T47D (cell line): ENCODE results near the gene WDR93.
A peak's percentile ranks its signal among the peaks of the same experiment; 100 is the strongest.
"Not testable (repeated sequence)": the region's sequence is repeated elsewhere in the genome, so short reads cannot be mapped to it uniquely, and the experiment has no call there.

Source experiments
- DNase-seq, 2 experiments: peaks; one replicate each; pipeline versions ENCODE4 v3.0.0 to v3.0.0-alpha.2; 2011 to 2012; ENCODE audit warnings: low read depth in 1 of 2, low spot score in 1 of 2
- JUND ChIP-seq: IDR thresholded peaks from 2 replicates; pipeline ENCODE4 v1.6.1; 2012; ENCODE audit warnings: low read depth
- in situ Hi-C: cut with HindIII; loops from 2 replicates; pipeline ENCODE4 v1.10.0; 2016; ENCODE audit warnings: low sequenced_read_pairs, low pct_unique_long_range_greater_than_20kb

WDR93 gene

GRCh38 chr15:89776274-89777072 lies 85.9 kb downstream of the WDR93 start, which contains the start of gene MESP2:
Gene MESP2, plus strand, starts transcription at chr15:89776332. Its CDS starts 26 bp downstream, at chr15:89776358.
- peak in 1 of 2 experiments; percentile 68 for DNase-seq
- TF ChIP-seq JUND = no peak
- in situ Hi-C loops = no loop called here

GRCh38 chr15:89777073-89777751 lies 86.6 kb downstream of the WDR93 start:
- no peak for TF ChIP-seq JUND
- in situ Hi-C loops = no loop called here
- DNase-seq = no peak

DNA sequence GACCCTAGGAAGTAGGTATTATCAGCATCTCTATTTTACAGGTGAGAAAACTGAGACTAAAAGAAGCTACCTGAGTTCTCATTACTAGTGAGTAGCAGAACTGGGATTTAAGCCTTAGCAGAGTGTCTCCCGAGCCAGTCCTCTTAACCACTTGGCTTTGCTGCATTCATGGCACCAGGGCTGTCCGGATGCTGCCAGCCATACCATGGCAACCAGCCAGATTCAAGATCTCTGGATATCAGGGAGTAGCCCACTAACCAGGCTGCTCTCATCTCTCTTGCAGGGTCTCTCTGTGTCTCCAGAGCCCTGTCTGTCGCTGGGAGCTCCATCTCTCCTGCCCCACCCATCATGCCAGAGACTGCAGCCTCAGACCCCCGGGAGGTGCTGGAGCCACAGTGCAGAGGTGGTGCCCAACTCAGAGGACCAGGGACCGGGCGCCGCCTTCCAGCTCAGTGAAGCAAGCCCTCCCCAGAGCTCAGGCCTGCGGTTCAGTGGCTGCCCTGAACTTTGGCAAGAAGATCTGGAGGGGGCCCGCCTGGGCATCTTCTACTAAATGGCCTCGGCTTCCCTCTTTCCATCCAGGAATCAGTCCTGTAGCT lies 87.3 kb downstream of the WDR93 start:
- DNase-seq = no peak
- in situ Hi-C loops = no loop called here
- no peak for TF ChIP-seq JUND

DNA sequence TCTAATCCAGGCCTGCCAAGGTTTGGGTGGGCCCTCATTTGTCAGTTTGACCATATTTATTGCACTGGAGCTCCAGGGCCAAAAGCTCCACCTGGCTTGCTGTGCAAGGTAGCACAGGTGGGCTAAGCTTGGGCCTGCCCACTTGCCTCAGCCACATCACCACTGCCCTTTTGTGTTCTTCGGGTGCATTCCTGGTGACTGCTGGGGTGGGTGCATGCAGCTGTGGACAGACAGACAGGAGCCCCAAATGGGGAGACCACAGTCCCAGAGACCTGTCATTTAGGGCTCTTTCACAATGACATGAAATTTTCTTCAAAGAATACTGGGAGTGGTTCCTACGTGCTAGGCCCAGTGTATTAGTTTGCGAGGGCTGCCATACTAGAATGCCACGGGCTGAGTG lies 88.2 kb downstream of the WDR93 start:
- no peak for TF ChIP-seq JUND
- in situ Hi-C loops = no loop called here
- DNase-seq = no peak

DNA sequence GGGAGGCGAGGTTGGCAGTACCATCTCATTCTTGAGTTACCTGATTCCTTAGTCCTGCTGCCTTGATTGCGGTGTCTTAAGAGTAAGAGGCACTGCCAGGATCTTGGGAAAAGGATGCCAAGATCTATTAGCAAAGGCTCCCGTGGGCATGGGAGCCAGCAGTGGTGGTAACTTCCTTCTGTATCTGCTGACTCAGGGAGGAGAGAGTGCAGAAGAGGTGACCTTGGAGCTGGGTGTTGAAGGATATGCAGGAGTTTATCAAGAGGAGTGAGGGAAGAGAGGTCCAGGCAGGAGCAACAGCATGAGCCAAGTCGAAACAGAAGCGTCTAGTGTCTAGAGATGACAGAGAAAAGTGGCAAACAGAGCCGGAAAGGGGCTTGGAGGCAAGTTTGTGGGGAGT lies 90.0 kb downstream of the WDR93 start:
- no peak for DNase-seq
- TF ChIP-seq JUND = no peak
- in situ Hi-C loops = no loop called here

DNA sequence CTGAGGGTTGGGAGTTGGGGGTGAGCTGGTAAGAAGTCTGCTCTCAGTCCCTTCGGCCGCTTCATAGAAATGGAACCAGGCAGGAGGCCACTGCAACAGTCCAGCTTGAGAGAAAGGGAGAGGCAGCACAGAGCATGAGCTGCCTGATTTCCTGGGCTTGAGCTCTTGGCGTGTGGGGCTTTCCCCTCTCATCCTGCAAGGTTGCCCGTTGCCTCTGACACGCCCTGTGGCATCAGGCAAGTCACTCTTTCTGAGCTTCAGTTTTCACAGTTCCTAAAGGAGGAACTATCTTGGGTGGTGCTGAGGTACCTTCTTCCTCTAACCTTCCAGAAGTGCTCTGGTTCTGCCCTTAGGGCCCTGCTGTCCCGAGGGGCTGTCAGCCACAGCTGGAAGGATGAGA lies 90.4 kb downstream of the WDR93 start:
- no peak for TF ChIP-seq JUND
- in situ Hi-C loops = no loop called here
- no peak for DNase-seq

- in situ Hi-C loops = no loop called here
- no peak; the same call in 1 of the 2 replicates for TF ChIP-seq JUND
- peak in 1 of 2 experiments; percentile 94 for DNase-seq
Observed at GRCh38 chr15:89781891-89782618, 91.4 kb downstream of the WDR93 start.

- DNase-seq, in situ Hi-C loops: not testable (repeated sequence)
Observed at GRCh38 chr15:89782619-89782950, 92.0 kb downstream of the WDR93 start.

GRCh38 chr15:89783111-89783860 lies 92.7 kb downstream of the WDR93 start:
- in situ Hi-C loops = no loop called here
- no peak for TF ChIP-seq JUND
- no peak for DNase-seq

- no peak for DNase-seq
- in situ Hi-C loops = no loop called here
- TF ChIP-seq JUND = no peak
Observed at GRCh38 chr15:89783861-89784685, 93.5 kb downstream of the WDR93 start.

DNA sequence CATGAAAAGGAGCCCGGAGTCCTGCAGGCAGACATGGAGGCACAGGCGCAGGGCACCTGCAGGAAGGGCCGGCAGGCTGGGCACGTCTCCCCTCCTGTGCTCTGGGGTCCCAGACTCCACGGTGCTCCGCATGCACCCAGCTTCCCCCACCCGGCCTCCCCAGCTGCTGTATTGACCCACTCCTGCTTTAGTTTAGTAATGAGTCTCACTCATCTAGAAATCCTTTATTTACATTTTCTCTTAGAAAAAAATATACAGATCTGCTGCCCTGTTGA lies 94.0 kb downstream of the WDR93 start:
- TF ChIP-seq JUND = no peak
- no peak for DNase-seq
- in situ Hi-C loops = no loop called here
